ENCODE measurements around the gene CDON. TPM values are rescaled to one million over a fixed set of nuclear protein-coding genes. Genes with fewer than 3 reads are reported as not detected.

The CDON gene
- polyA plus RNA-seq, 2 of the 4 experiments (the other 2 are of a cell fraction), result 1.7 to 5.6 TPM

GRCh38 chr11:125933030-125933813 is 129.4 kb downstream of the CDON start (continued):
- TF ChIP-seq HMGXB4 (CRISPR knock-in tag; IDR thresholded peaks at IDR 0.05; ENCODE audit: borderline replicate concordance), result no peak
- no peak for TF ChIP-seq E2F6 (IDR thresholded peaks at IDR 0.05; ENCODE audit: borderline replicate concordance, low read depth)
- no peak for TF ChIP-seq FOSL2 (IDR thresholded peaks at IDR 0.05)
- no peak for TF ChIP-seq FOSL2 (CRISPR knock-in tag; IDR thresholded peaks at IDR 0.05)

- Histone ChIP-seq H3K4me3 (no peak overlapping the region), H3K4me1 (no peaks in the 10 kb centered on the region), H3K4me2 (no peak overlapping the region), H3K27ac (no peak overlapping the region), H3K9me3 (no peaks in the 10 kb centered on the region)
- ChIA-PET CTCF (interaction anchor here (1.2 to 3.7 kb wide), 2 partner anchors 9 to 10 kb away, joined by 5 to 15 read pairs; no protein-coding TSS in a partner anchor), POLR2A (no interaction called here)
- ATAC-seq, result no peak
- no peak for DNase-seq (ENCODE audit: low read depth in 1 of 2, low spot score in 1 of 2)
- FAIRE-seq, result no peak
- 75% methylated on average over 3 of the region's 9 CpGs for WGBS (ENCODE audit: missing lambda C conversion rate)
- TF ChIP-seq KDM5A (IDR thresholded peaks at IDR 0.05) (no peak), KDM1A (IDR thresholded peaks at IDR 0.05; ENCODE audit: low read depth) (no peak), FOSB (CRISPR knock-in tag; IDR thresholded peaks at IDR 0.05) (no peak), MAFK (IDR thresholded peaks at IDR 0.05; ENCODE audit: partially characterized antibody) (no peak), EP300 (IDR thresholded peaks at IDR 0.05) (no peak), CHD4 (IDR thresholded peaks at IDR 0.05; ENCODE audit: borderline replicate concordance) (no peak), PHF8 (IDR thresholded peaks at IDR 0.05; ENCODE audit: borderline replicate concordance, low read depth) (no peak), HEYL (CRISPR knock-in tag; IDR thresholded peaks at IDR 0.05) (no peak), RARB (CRISPR knock-in tag; IDR thresholded peaks at IDR 0.05) (no peak), NPAS2 (CRISPR knock-in tag; IDR thresholded peaks at IDR 0.05; ENCODE audit: borderline replicate concordance) (no peak), HMGXB4 (CRISPR knock-in tag; IDR thresholded peaks at IDR 0.05; ENCODE audit: borderline replicate concordance) (no peak), HDAC2 (IDR thresholded peaks at IDR 0.05) (no peak), TFCP2L1 (CRISPR knock-in tag; IDR thresholded peaks at IDR 0.05) (no peak), EHMT2 (IDR thresholded peaks at IDR 0.05; ENCODE audit: low read depth) (no peak)
These were observed 130.4 kb downstream of the CDON start for GRCh38 chr11:125932301-125932700.

- no peaks in the 10 kb centered on the region for H3K4me1 ChIP-seq
- no peak overlapping the region for H3K27ac ChIP-seq
- H3K4me2 ChIP-seq, result no peak overlapping the region
- H3K4me3 ChIP-seq, result no peak overlapping the region
- WGBS (ENCODE audit: missing lambda C conversion rate), result 44% methylated on average over 6 of the region's 6 CpGs
- ChIA-PET POLR2A (no interaction called here), CTCF (interaction anchor here (0.9 to 3.7 kb wide), 3 partner anchors 8 to 259 kb away, joined by 3 to 15 read pairs (median 5); no protein-coding TSS in a partner anchor)
- no peaks in the 10 kb centered on the region for H3K9me3 ChIP-seq
- FAIRE-seq (no peak), ATAC-seq (no peak), DNase-seq (ENCODE audit: low read depth in 1 of 2, low spot score in 1 of 2) (no peak)
- TF ChIP-seq CBX2 (IDR thresholded peaks at IDR 0.05; ENCODE audit: borderline replicate concordance, low read depth) (no peak), HMGXB4 (CRISPR knock-in tag; IDR thresholded peaks at IDR 0.05; ENCODE audit: borderline replicate concordance) (no peak), HES2 (IDR thresholded peaks at IDR 0.05) (no peak), SMC3 (IDR thresholded peaks at IDR 0.05) (no peak), CHD2 (IDR thresholded peaks at IDR 0.05; ENCODE audit: low read length, partially characterized antibody) (no peak), CHD4 (IDR thresholded peaks at IDR 0.05; ENCODE audit: borderline replicate concordance) (no peak), HOXA7 (CRISPR knock-in tag; IDR thresholded peaks at IDR 0.05) (no peak), MAFK (IDR thresholded peaks at IDR 0.05; ENCODE audit: partially characterized antibody) (peak; percentile 79)
These were observed 131.0 kb downstream of the CDON start for GRCh38 chr11:125931668-125932067.
